Lower leg skin (tissue), 3 donors: ENCODE measurements around the gene RNF128.

Experiments used
- CTCF ChIP-seq, 3 donors: fragments of 450-650 bp; IDR thresholded peaks; one replicate each; pipeline ENCODE4 v1.5.1; 2016; ENCODE audit warnings: antibody characterized with exemption in 3 of 3, mild to moderate bottlenecking in 3 of 3, moderate library complexity in 2 of 3
- POLR2A ChIP-seq, 2 donors: fragments of 450-650 bp; IDR thresholded peaks; one replicate each; pipeline ENCODE4 v1.6.1; 2016 to 2017; ENCODE audit warnings: antibody characterized with exemption in 2 of 2, mild to moderate bottlenecking in 1 of 2, moderate library complexity in 1 of 2

GRCh38 chrX:106802063-106802387, 75.5 kb downstream of the RNF128 start:
- no peak for TF ChIP-seq CTCF (IDR thresholded peaks at IDR 0.05)
- TF ChIP-seq POLR2A (IDR thresholded peaks at IDR 0.05): no peak
